GM12878 (cell line): ENCODE data around the gene ADAP1.

Source experiments
- CTCF ChIP-seq, 3 experiments: IDR thresholded peaks in 2 of 3; conservative IDR thresholded peaks in 1 of 3; 2 replicates each; pipeline ENCODE4 v1.5.1; 2011; ENCODE audit warnings: low read depth in 3 of 3, low read length in 3 of 3, mild to moderate bottlenecking in 3 of 3, control low read depth in 2 of 3, moderate library complexity in 2 of 3, inconsistent platforms in 1 of 3, mixed read lengths in 1 of 3; ENCODE audit not compliant: control insufficient read depth in 2 of 3, insufficient read depth in 1 of 3; ENCODE audit errors: extremely low read depth in 1 of 3
- E2F4 ChIP-seq: IDR thresholded peaks from 2 replicates; pipeline ENCODE4 v1.6.1; 2012; ENCODE audit warnings: low read depth, low read length, improper control_type of control experiment
- EP300 ChIP-seq, 2 experiments: fragments of 150-350 bp in 1 of 2; IDR thresholded peaks; 2 replicates each; pipeline ENCODE4 v1.6.1; 2011 to 2012; ENCODE audit warnings: low read depth in 2 of 2, low read length in 2 of 2, borderline replicate concordance in 1 of 2, improper control_type of control experiment in 1 of 2, inconsistent platforms in 1 of 2; ENCODE audit not compliant: control insufficient read depth in 1 of 2
- EZH2 ChIP-seq: IDR thresholded peaks from 2 replicates; pipeline ENCODE4 v1.6.1; 2012; ENCODE audit warnings: low read depth, mild to moderate bottlenecking, control low read depth, inconsistent platforms, low read length, borderline replicate concordance; ENCODE audit not compliant: control insufficient read depth
- POLR2AphosphoS2 ChIP-seq: IDR thresholded peaks from 2 replicates; pipeline ENCODE4 v1.6.1; 2011; ENCODE audit warnings: low read depth, mild to moderate bottlenecking, low read length, improper control_type of control experiment, moderate library complexity
- RAD21 ChIP-seq: IDR thresholded peaks from 2 replicates; pipeline ENCODE4 v1.6.1; 2011; ENCODE audit warnings: mild to moderate bottlenecking, low read depth, low read length, moderate library complexity; ENCODE audit not compliant: insufficient read depth
- RELA ChIP-seq: fragments of 450-650 bp; IDR thresholded peaks from 2 replicates; pipeline ENCODE4 v1.8.0; 2014; ENCODE audit warnings: borderline replicate concordance; ENCODE audit not compliant: partially characterized antibody
- RFX5 ChIP-seq: IDR thresholded peaks from 2 replicates; pipeline ENCODE4 v1.6.1; 2011; ENCODE audit warnings: low read depth, low read length, improper control_type of control experiment
- SIN3A ChIP-seq: IDR thresholded peaks from 2 replicates; pipeline ENCODE4 v1.6.1; 2012; ENCODE audit warnings: low read depth, low read length, improper control_type of control experiment
- SMARCA5 ChIP-seq: fragments of 450-650 bp; IDR thresholded peaks from 2 replicates; pipeline ENCODE4 v1.6.1; 2017; ENCODE audit warnings: mild to moderate bottlenecking
- SRF ChIP-seq, 2 experiments: IDR thresholded peaks; 2 replicates each; pipeline ENCODE4 v1.6.1; 2011; ENCODE audit warnings: low read depth in 2 of 2, low read length in 2 of 2, mild to moderate bottlenecking in 1 of 2, moderate library complexity in 1 of 2
- TF ChIP-seq, protein P1 (sequence below): fragments of 450-650 bp; formaldehyde crosslinking; IDR thresholded peaks from 2 replicates; pipeline ENCODE4 v1.5.0; 2022; ENCODE audit warnings: mild to moderate bottlenecking, missing genetic modification characterization

DNA sequence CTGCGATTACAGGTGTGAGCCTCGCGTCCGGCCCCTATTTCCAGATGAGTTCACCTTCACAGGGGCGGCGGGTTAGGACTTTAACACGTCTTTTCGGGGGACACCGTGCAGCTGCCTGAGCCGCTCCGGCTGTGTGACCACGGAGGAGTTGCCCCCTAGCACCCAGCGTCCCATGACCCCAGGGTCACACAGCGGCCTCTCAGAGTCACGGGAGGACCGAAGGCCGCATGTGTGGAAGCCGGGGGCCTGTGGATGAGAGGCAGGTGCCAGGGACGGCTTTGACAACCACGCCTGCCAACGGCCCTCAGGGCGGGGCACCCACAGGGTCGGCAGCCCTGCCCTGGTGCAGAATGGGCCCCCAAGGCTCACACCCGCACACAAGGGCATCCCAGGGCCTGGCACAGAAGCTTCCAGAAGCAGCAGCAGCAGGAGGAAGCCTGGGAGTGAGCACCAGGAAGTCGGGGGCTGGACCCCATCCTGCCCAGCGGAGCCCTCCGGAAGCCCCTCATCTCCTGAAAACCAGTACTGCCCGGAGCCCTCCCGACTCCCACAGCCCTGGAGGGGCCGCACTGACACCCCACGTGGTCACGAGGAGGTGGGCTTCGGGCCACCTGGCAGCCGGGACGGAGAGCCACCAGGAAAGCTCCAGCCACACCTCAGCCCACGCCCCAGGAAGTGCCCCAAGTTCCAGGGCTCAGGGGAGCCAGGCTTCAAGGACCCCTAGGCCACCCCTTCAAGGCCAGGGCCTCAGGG is 32.7 kb downstream of the ADAP1 start:
- TF ChIP-seq SIN3A: no peak
- no peak for TF ChIP-seq CTCF (IDR thresholded peaks at IDR 0.05 in 2 of 3, conservative IDR thresholded peaks at IDR 0.05 in 1 of 3; ENCODE audit: control insufficient read depth in 2 of 3, extremely low read depth in 1 of 3, insufficient read depth in 1 of 3, low read depth in 3 of 3, low read length in 3 of 3)
- no peak for TF ChIP-seq EZH2
- no peak for TF ChIP-seq RELA
- TF ChIP-seq POLR2AphosphoS2: no peak
- TF ChIP-seq EP300 (IDR thresholded peaks at IDR 0.05; ENCODE audit: borderline replicate concordance in 1 of 2, control insufficient read depth in 1 of 2, low read depth in 2 of 2, low read length in 2 of 2): no peak
- TF ChIP-seq RFX5: no peak
- no peak for TF ChIP-seq RAD21
- TF ChIP-seq, protein P1, sequence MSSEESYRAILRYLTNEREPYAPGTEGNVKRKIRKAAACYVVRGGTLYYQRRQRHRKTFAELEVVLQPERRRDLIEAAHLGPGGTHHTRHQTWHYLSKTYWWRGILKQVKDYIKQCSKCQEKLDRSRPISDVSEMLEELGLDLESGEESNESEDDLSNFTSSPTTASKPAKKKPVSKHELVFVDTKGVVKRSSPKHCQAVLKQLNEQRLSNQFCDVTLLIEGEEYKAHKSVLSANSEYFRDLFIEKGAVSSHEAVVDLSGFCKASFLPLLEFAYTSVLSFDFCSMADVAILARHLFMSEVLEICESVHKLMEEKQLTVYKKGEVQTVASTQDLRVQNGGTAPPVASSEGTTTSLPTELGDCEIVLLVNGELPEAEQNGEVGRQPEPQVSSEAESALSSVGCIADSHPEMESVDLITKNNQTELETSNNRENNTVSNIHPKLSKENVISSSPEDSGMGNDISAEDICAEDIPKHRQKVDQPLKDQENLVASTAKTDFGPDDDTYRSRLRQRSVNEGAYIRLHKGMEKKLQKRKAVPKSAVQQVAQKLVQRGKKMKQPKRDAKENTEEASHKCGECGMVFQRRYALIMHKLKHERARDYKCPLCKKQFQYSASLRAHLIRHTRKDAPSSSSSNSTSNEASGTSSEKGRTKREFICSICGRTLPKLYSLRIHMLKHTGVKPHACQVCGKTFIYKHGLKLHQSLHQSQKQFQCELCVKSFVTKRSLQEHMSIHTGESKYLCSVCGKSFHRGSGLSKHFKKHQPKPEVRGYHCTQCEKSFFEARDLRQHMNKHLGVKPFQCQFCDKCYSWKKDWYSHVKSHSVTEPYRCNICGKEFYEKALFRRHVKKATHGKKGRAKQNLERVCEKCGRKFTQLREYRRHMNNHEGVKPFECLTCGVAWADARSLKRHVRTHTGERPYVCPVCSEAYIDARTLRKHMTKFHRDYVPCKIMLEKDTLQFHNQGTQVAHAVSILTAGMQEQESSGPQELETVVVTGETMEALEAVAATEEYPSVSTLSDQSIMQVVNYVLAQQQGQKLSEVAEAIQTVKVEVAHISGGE (CRISPR knock-in tag): no peak
- TF ChIP-seq SRF (IDR thresholded peaks at IDR 0.05; ENCODE audit: low read depth in 2 of 2, low read length in 2 of 2): no peak
- no peak for TF ChIP-seq E2F4
- TF ChIP-seq SMARCA5: no peak
